GM12892 (cell line): ENCODE data around the gene CFAP46.

Experiments
- DNase-seq: peaks from one replicate; pipeline ENCODE4 v3.0.0; 2011; ENCODE audit not compliant: insufficient read length
- FAIRE-seq: peaks from 2 replicates; lab custom pipeline; 2011; peaks lifted over from hg19 to GRCh38; lab: Jason Lieb, UNC
- POLR2A ChIP-seq: IDR thresholded peaks from 2 replicates; pipeline ENCODE4 v1.6.1; 2011; ENCODE audit warnings: low read depth, low read length, control low read depth
- POLR2AphosphoS5 ChIP-seq: IDR thresholded peaks from 2 replicates; pipeline ENCODE4 v1.6.1; 2011; ENCODE audit warnings: low read depth, low read length, control low read depth
- TAF1 ChIP-seq: IDR thresholded peaks from 2 replicates; pipeline ENCODE4 v1.6.1; 2011; ENCODE audit warnings: low read depth, mild to moderate bottlenecking, control low read depth, low read length, borderline replicate concordance

The CFAP46 gene

DNA sequence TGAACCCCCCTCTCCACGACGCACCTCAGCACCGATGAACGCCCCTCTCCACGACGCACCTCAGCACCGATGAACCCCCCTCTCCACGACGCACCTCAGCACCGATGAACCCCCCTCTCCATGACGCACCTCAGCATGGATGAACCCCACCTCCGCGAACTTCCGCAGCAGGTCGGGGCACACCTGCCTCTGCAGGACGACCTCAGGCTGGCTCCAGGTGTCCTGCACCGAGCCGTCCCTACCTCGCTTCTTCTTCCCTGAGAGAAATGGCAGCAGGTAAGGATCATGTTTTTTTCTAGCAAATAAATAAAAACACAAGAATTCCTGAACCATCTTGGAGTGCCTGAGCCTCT, 24.1 kb downstream of the CFAP46 start:
- DNase-seq (no peak), FAIRE-seq (no peak)
- TF ChIP-seq POLR2A = no peak
- no peak for TF ChIP-seq TAF1
- no peak for TF ChIP-seq POLR2AphosphoS5

DNA sequence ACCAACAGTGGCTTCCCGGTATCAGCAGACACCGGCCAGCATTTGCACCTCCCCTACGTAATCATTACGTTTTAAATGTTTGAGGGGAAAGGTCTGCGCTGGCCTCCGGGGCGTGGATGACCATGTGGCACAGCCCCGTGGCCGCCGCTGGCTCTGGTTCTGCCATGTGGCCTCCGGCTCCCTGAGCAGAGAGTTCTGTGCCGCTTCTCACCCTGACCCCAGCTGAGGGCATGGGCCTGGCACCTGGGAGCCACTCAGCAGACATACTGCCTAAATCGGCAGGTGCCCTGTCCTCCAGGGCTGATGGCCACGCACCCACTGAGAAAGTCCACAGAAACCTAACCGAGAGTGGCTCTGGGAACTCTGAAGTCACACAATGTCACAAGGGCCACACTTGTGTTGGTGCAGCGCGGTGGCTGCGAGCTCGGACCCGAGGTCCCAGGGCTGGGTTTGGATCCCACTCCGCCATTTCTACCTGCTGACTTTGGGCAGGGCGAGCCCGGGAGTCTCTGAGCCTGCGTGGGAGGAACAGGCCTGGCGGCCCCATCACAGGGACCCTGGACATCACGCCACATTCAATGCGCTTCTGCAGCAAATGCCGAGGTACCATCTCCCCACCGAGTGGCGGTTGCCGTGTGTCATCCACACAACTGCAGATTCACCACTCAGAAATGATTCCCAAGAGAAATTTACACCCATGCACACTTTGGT, 25.3 kb downstream of the CFAP46 start:
- no peak for FAIRE-seq
- TF ChIP-seq POLR2AphosphoS5 (no peak), TAF1 (no peak), POLR2A (no peak)
- DNase-seq = no peak

DNA sequence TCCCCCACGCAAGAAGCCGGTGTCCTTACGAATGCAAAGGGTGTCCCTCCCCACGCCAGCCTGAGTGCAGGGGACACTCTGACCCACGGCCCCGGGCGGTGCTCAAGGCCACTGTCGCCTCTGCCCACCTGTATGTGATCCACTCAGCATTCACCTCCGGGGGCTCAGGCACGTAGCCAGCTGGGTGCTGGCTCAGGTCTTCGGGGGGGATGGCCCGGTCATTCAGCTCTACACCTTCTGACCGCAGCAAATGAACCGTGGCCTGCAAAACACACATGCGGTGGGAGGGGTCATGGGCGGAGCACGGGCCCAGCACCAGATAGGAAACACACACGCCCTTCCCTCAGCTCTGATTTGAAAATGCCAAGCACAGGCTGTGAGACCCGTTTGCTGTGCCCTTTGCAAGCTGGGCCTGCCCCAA, 25.9 kb downstream of the CFAP46 start:
- FAIRE-seq (no peak), DNase-seq (no peak)
- TF ChIP-seq TAF1 (no peak), POLR2A (no peak), POLR2AphosphoS5 (no peak)

DNA sequence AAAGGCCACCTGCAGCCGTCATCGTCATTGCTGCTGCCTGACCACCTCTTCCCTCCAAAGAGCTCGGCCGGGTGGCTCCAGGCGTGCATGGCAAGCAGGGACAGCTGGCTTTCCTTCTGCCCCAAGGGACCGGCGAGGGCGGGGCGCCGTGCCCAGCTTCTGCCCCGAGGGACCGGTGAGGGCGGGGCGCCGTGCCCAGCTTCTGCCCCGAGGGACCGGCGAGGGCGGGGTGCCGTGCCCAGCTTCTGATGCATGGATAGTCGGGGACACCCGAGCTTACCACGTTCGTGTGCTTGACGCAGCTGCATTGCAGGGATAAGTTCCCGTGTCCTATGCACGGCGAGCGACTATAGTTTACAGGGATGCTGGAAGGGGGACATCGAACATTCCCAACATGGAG, 27.0 kb downstream of the CFAP46 start:
- TF ChIP-seq POLR2A = no peak
- no peak for TF ChIP-seq TAF1
- TF ChIP-seq POLR2AphosphoS5 = no peak
- FAIRE-seq (no peak), DNase-seq (no peak)

DNA sequence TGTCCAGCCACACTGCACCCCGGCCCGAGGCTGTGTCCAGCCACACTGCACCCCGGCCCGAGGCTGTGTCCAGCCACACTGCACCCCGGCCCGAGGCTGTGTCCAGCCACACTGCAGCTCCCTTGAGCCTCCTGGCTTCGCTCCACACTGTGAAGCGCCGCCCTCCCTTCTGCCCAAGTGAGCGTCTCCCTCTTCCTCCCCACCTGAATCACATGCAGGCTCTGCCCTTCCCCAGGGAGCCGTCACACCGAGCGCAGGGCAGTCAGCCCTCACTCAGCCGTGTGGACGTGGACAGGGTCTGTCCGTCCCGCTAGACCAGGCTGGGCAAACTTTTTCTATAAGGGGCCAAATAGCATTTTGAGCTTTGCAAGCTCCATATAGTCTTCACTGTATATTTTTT, 27.6 kb downstream of the CFAP46 start:
- FAIRE-seq (no peak), DNase-seq (no peak)
- TF ChIP-seq POLR2A = no peak
- no peak for TF ChIP-seq TAF1
- TF ChIP-seq POLR2AphosphoS5 = no peak

DNA sequence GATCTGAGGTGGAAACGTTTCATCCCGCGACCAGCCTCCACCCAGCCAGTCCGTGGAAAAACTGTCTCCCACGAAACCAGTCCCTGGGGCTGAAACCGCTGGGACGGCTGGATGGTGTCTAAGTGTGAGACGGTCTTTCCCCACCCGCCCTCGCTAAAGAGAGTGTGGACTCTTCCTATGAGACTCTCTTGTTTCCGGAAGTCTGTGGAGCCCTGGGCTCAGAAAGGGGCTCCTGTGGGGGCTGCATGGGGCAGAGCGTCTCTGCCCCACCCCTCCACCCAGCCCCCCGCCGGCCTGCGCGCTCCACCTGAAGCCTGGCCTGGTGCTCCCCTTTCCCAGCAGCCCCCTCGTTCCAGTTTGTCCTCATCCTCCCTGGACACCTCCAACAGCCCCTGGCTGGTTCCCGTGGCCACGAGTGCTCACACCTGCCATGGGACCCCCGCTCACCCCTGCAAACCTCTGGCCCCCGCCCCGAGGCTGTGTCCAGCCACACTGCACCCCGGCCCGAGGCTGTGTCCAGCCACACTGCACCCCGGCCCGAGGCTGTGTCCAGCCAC, 28.7 kb downstream of the CFAP46 start:
- no peak for TF ChIP-seq POLR2AphosphoS5
- no peak for TF ChIP-seq TAF1
- no peak for TF ChIP-seq POLR2A
- no peak for FAIRE-seq

DNA sequence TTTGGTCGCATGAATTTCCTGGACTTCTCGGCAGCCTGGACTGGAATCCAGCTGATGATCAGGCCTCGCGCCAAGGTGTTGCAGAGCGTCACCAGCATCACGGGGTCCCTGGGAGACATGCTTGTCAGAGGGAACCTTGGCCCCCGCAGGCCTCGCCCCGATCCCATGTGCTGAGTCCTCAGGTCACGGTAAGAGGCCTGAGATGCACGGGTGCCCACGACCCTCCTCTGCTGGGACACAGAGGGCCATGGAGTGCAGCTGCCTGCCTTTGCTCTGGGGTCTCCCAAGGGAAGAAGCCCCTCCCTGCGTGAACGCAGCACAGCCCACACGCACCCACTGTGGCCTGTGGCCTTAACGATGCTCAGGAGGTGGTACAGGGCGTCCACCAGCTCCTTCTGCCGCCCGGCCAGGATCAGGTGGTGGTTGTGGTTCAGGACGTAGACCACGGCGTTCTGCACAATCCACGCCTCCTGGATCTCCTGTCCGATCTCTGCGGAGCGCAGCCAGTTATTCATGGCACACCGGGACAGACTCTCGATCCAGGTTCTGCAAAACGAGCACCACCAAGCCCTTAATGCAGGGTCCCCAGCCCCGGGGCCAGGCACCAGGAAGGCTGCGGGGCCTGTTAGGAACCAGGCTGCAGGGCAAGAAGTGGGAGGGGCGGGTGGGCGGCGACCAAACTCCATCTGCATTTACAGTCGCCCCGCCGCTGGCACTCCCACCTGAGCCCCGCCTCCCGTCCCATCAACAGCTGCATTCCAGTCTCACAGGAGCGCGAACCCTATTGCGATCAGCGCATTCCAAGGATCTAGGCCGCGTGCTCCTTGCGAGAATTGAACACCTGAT, 29.4 kb downstream of the CFAP46 start:
- no peak for FAIRE-seq
- no peak for DNase-seq
- no peak for TF ChIP-seq TAF1
- no peak for TF ChIP-seq POLR2AphosphoS5
- TF ChIP-seq POLR2A = no peak

More for the DNA sequence above, 28.7 kb downstream of the CFAP46 start:
- no peak for DNase-seq

DNA sequence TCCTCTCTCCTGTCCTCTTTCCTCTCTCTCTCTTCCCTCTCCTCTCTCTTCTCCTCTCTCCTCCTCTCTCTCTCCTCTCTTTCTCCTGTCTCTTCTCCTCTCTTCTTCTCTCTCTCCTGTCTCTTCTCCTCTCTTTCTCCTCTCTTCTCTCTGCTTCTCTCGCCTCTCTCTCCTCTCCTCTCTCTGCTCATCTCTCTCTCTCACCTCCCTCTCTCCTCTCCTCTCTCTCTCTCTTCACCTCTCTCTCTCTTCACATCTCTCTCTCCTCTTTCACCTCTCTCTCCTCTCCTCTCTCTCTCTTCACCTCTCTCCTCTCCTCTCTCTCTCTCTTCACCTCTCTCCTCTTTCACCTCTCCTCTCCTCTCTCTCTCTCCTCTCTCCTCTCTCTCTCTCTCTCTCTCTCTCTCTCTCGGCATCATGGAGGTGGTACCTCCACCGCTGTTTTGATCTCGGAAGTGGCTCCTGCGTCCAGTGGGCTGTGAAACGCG, 30.1 kb downstream of the CFAP46 start:
- TF ChIP-seq POLR2A = no peak
- TF ChIP-seq TAF1 = no peak
- no peak for TF ChIP-seq POLR2AphosphoS5
- FAIRE-seq (no peak), DNase-seq (no peak)

DNA sequence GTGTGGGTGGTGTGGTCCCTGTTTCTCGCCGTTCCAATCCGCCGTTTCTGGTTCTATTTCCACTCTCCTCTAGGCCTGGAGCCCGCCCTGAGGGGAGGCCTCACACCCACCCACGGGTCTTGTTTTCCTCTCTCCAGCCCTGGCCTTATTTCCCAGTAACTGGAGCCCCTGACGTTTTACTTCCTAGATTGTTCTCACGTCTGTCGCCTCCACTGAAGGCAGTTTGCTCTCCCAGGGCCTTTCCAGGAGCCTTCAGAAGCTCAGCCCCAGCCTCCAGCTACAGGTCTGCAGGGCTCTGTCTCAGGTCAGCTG, 30.6 kb downstream of the CFAP46 start:
- FAIRE-seq = no peak
- no peak for TF ChIP-seq POLR2AphosphoS5
- TF ChIP-seq TAF1 = no peak
- no peak for TF ChIP-seq POLR2A
- DNase-seq = no peak

DNA sequence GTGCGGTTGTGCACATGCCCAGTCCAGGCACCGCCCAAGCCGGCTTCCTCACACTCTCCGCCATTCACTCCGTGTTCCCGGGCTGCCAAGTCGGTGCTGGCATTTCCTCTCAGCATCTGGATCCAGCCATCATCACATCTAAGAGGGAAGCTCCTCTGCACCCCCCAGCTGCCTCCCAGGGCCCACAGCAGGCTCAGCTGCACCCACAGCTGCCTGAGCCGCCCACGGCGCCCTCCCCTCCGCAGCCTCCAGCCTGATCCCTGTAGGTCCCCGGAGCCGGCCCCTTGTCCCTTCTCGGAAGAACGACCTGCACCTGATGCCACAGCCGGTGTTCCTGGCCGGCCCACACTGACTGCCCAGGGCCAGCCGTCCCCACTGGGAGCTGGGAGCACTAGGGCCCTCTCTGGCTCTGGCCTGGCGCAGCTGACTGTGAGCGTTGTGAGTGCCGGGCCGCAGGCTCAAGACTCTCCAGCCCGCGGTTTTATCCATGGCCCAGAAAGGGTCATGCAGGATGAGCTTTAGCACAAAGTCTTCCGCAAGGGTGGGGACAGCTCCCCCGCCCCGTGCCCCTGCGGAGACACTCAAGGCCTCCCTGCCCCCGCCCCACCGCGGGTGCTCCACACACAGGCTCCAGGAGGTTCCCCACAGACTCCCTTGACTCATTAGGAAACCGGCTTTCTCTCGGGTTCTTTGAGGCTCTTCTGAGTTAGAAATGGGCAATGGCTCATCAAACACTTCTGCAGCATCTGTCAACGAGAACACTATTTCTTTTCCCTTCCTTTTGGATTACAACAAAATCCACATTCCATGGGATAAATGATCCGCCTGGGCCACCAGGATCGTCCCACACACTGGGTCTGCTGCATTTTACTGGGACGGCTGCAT, 31.2 kb downstream of the CFAP46 start:
- TF ChIP-seq POLR2A = no peak
- TF ChIP-seq POLR2AphosphoS5 = no peak
- TF ChIP-seq TAF1 = no peak
- DNase-seq = no peak
- FAIRE-seq = no peak

DNA sequence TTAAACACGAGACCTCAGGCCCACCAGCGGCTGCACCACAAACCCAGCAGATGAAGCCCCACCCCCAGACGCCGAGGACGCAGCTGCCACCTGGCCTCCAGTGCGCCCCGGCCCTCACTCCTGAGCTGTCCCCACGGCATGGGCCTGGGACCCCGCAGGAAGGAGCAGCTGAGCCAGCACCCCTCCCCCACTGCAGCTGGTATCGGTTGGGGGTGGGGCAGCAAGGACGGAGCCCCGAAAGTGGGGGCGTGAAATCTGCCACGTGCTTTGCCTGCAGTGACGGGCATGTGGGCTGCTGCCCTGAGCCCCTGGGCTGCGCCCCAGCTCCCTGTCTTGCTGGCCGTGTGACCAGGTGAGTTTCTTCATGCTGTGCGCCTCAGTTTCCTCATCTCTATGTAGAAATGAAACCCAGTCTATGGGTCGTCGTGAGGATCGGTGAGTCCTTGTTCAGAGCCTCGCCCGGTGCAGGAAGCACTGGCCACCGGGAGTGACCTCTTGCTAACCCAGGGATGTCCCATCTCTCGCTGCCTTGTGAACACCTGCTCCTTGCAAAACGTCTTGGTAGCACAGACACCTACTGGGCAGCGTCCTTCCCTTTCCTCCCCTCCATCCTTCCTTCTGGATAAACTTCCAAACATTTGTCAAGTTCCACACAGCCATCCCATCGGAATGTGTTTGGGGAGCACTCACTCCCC, 32.0 kb downstream of the CFAP46 start:
- no peak for TF ChIP-seq POLR2AphosphoS5
- TF ChIP-seq TAF1 = no peak
- TF ChIP-seq POLR2A = no peak
- DNase-seq (no peak), FAIRE-seq (no peak)
